Gastroesophageal sphincter (tissue), 4 donors: ENCODE measurements around the gene ARHGEF3. TPM values are rescaled to one million over a fixed set of nuclear protein-coding genes. Genes with fewer than 3 reads are reported as not detected.

Source experiments
- ATAC-seq: fragments of 150-250 bp; one replicate; pipeline ENCODE4 v1.9.1; 2016; ENCODE audit warnings: mild to moderate bottlenecking, moderate library complexity
- H3K27ac ChIP-seq, 4 donors: fragments of 200-600 bp; sonication (generic) in 3 of 4; 1 replicate in 3 of 4; 2 replicates in 1 of 4; pipeline ENCODE4 v1.5.1; 2016 to 2019
- H3K27me3 ChIP-seq: fragments of 200-600 bp; sonication (generic); one replicate; pipeline ENCODE4 v1.5.1; 2019
- H3K36me3 ChIP-seq, 2 donors: fragments of 200-600 bp; sonication (generic); one replicate each; pipeline ENCODE4 v1.5.1; 2019; ENCODE audit warnings: control low read depth in 1 of 2
- H3K4me1 ChIP-seq, 3 donors: fragments of 200-600 bp; sonication (generic); 1 replicate in 2 of 3; 2 replicates in 1 of 3; pipeline ENCODE4 v1.5.1; 2016 to 2019; ENCODE audit warnings: control low read depth in 2 of 3
- H3K4me3 ChIP-seq, 2 donors: fragments of 200-600 bp; sonication (generic); one replicate each; pipeline ENCODE4 v1.5.1; 2019; ENCODE audit warnings: mild to moderate bottlenecking in 1 of 2, moderate library complexity in 1 of 2
- H3K9me3 ChIP-seq, 3 donors: fragments of 200-600 bp; sonication (generic); one replicate each; pipeline ENCODE4 v1.5.1; 2017 to 2019; ENCODE audit warnings: control low read depth in 2 of 3
- CTCF ChIP-seq, 4 experiments: fragments of 200-600 bp in 2 of 4; fragments of 450-650 bp in 2 of 4; sonication (generic) in 1 of 4; IDR thresholded peaks; one replicate each; pipeline ENCODE4 v1.5.1; 2017 to 2019; ENCODE audit warnings: antibody characterized with exemption in 4 of 4, mild to moderate bottlenecking in 2 of 4, moderate library complexity in 2 of 4
- EP300 ChIP-seq: sonication (generic); formaldehyde crosslinking; IDR thresholded peaks from one replicate; pipeline ENCODE4 v1.6.1; 2017; ENCODE audit warnings: antibody characterized with exemption, mild to moderate bottlenecking
- POLR2A ChIP-seq, 2 donors: fragments of 450-650 bp; IDR thresholded peaks; one replicate each; pipeline ENCODE4 v1.6.1; 2017; ENCODE audit warnings: antibody characterized with exemption in 2 of 2, mild to moderate bottlenecking in 2 of 2, moderate library complexity in 1 of 2
- POLR2AphosphoS5 ChIP-seq: sonication (generic); formaldehyde crosslinking; IDR thresholded peaks from one replicate; pipeline ENCODE4 v1.6.1; 2017; ENCODE audit warnings: antibody characterized with exemption
- WGBS, 2 donors: methylation state at CpG; one replicate each; pipeline ENCODE4 v1.1.5; 2018; ENCODE audit warnings: low coverage in 1 of 2; 5-methylcytosine and 5-hydroxymethylcytosine counted together
- total RNA-seq, 4 donors: library from RNA; depleted of rRNA; stranded (reverse); fragments of >200 nt; gene quantifications; one replicate each; pipeline ENCODE4 v1.1.0, GENCODE V29; 2016

ARHGEF3 gene
- total RNA-seq, 4 donors from 2014 or later = 10.1 to 21.6 (median 10.5) TPM

GRCh38 chr3:56819016-56819809 lies 17.5 kb upstream of the ARHGEF3 start:
- Histone ChIP-seq H3K9me3 (no peaks in the 10 kb centered on the region), H3K4me1 (peaks cover 0 to 8% (median 0%) of the 10 kb centered on the region in 3 donors), H3K4me3 (no peak overlapping the region), H3K27me3 (no peaks in the 10 kb centered on the region), H3K36me3 (no peaks in the 10 kb centered on the region), H3K27ac (no peak overlapping the region)
- WGBS, 2 donors = 86% methylated on average over 1 of the region's 2 CpGs; no CpG with 5 or more reads in 1 of the 2 donors
- ATAC-seq = no peak
- no peak for TF ChIP-seq POLR2AphosphoS5
- no peak for TF ChIP-seq POLR2A (IDR thresholded peaks at IDR 0.05)
- no peak for TF ChIP-seq CTCF (IDR thresholded peaks at IDR 0.05)
- TF ChIP-seq EP300 = no peak

- Histone ChIP-seq H3K36me3 (no peaks in the 10 kb centered on the region), H3K27me3 (no peaks in the 10 kb centered on the region), H3K27ac (no peak overlapping the region), H3K4me3 (no peak overlapping the region), H3K9me3 (no peaks in the 10 kb centered on the region), H3K4me1 (no peaks in the 10 kb centered on the region)
- TF ChIP-seq POLR2A (IDR thresholded peaks at IDR 0.05) (no peak), CTCF (IDR thresholded peaks at IDR 0.05) (no peak), EP300 (no peak), POLR2AphosphoS5 (no peak)
- 70 to 79% methylated on average over 3 to 6 of the region's 6 CpGs for WGBS, 2 donors
- ATAC-seq = no peak
Measured at GRCh38 chr3:56818156-56818985, 16.6 kb upstream of the ARHGEF3 start.

- Histone ChIP-seq H3K36me3 (no peaks in the 10 kb centered on the region), H3K4me1 (peaks cover 0 to 5% (median 2%) of the 10 kb centered on the region in 3 donors), H3K9me3 (no peaks in the 10 kb centered on the region), H3K4me3 (no peak overlapping the region), H3K27me3 (no peaks in the 10 kb centered on the region), H3K27ac (no peak overlapping the region)
- WGBS, 2 donors = 92 to 93% methylated on average over 3 to 4 of the region's 4 CpGs
- ATAC-seq = no peak
- TF ChIP-seq EP300 = no peak
- no peak for TF ChIP-seq POLR2A (IDR thresholded peaks at IDR 0.05)
- no peak for TF ChIP-seq POLR2AphosphoS5
- TF ChIP-seq CTCF (IDR thresholded peaks at IDR 0.05) = no peak
Measured at GRCh38 chr3:56817646-56818045, 15.9 kb upstream of the ARHGEF3 start.

- H3K4me1 ChIP-seq = peaks cover 0 to 7% (median 4%) of the 10 kb centered on the region in 3 donors
- H3K27ac ChIP-seq = no peak overlapping the region
- no peaks in the 10 kb centered on the region for H3K27me3 ChIP-seq
- H3K36me3 ChIP-seq = no peaks in the 10 kb centered on the region
- no peak for ATAC-seq
- no peak overlapping the region for H3K4me3 ChIP-seq
- H3K9me3 ChIP-seq = no peaks in the 10 kb centered on the region
- TF ChIP-seq EP300 = no peak
- no peak for TF ChIP-seq POLR2AphosphoS5
- no peak for TF ChIP-seq POLR2A (IDR thresholded peaks at IDR 0.05)
- TF ChIP-seq CTCF (IDR thresholded peaks at IDR 0.05) = no peak
Measured at GRCh38 chr3:56816061-56816460, 14.3 kb upstream of the ARHGEF3 start.
